ENCODE measurements around the gene CLN3.
"Not testable (repeated sequence)": the region's sequence is repeated elsewhere in the genome, so short reads cannot be mapped to it uniquely, and the experiment has no call there.

CLN3 gene

DNA sequence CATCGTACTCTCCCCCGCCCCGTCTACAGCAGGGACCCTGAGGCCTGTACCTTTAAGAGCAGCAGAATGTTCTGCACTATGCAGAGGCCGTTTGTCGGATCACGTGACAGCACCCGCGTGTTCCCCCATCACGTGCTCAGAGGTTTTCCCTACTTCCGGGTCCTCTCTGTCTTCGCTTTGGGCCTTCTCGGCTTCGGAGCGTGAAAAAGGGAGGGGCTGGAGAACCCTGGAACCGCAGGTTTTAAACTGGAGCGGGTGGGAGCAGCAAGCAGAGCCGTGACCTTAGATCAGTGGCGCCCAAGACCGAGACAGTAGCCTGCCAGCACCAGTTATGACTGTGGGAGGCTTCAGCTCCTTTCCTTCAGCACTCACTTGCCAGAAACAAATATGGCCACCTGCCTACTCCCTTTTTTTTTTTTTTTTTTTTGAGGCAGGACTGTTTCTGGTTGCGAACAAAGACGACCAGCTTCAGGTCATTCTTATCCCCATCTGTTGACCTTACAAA is at the start of gene CLN3:
Gene CLN3, minus strand, starts transcription at position 105 of the 505 bp plus-strand sequence. CDS start 315 bp downstream, outside the sequence.
- DNase-seq: peak; percentile 92

DNA sequence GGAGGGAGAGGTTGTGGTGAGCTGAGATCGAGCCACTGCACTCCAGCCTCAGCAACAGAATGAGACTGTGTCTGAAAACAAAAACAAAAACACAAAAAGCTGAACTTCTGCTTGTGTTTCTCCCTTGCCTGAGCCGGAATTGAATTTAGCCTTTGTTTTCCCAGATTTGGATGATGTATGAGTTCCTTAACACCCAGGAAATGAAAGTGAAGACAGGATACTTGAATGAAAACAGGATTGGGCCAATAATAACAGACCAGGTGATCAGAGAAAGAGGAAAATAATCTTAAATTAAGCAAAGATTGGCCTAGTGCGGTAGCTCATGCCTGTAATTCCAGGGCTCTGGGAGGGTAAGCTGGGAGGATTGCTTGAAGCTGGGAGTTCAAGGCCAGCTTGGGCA is 48.5 kb upstream of the CLN3 start:
- no peak for DNase-seq

DNA sequence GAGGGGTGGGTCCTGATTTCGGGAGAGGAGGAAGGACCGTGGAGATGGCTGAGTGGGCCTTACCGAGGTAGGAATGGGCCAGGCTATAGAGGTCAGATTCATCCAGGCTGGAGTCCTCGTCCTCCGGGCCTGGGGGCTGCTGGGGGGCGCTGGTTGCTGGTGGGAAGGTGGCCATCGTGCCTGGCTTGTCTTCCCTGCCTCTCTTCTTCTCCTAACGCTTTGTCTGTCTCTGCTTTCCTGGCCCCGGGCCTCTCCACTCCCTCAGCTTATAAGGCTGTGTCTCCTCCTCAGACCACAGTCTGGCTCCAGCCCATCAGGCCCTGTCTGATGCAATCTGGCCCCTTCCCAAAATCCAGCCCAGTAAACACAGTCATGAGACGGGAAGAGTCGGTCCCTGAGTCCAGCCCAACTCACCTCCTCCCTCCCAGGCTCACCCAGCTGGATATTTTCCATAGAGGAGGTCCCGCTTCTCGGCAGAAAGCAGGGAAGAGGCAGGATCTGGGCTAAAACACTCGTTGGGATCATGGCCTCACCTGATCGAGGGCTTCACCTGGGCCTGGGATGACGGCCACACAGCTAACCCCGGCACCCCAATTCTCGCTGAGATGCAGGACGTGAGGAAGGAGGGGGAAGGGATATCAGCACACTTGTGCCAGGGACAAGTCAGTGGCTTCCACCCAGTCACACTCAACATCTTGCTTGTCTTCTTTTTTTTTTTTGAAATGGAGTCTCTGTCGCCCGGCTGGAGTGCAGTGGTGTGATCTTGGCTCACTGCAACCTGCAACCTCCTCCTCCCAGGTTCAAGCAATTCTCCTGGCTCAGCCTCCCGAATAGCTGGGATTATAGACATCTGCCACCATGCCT is 47.1 kb upstream of the CLN3 start, which contains the start of gene NUPR1:
Gene NUPR1, minus strand, starts transcription at position 242 of the 864 bp plus-strand sequence. Its CDS starts 67 bp downstream, at position 175.
- peak; percentile 83 for DNase-seq

- no peak for DNase-seq
Observed at GRCh38 chr16:28537964-28538732, 46.3 kb upstream of the CLN3 start.

GRCh38 chr16:28537076-28537475 is 45.2 kb upstream of the CLN3 start:
- no peak for DNase-seq

- no peak for DNase-seq
Observed at GRCh38 chr16:28534542-28535373, 42.9 kb upstream of the CLN3 start.

DNA sequence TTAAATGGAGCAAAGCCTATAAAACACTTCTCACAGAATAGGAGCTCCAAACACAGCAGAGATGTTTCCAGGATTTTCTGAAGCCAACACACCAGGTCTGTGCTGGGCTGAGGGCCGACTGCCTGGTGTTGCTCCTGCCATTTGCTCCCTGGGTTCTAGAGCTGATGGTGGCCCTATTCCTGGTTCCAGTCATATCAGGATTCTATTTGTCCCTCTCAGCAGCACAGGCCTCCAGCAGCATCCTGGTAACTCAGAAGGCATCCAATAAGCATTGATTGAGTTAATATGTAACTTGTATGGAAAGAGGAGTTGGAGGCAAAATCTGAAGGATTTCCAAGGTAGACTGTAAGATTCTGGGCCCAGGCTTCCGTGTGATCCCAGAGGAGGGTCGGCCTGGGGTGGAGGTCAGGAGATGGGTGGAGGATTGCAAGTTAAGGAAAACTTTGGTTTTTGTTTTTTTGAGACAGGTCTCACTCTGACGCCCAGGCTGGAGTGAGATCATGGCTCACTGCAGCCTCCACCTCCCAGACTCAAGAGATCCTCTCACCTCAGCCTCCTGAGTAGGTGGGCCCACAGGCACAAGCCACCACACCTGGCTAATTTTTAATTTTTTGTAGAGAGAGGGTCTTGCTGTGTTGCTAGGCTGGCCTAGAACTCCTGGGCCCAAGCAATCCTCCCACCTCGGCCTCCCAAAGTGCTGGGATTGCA is 41.2 kb upstream of the CLN3 start:
- DNase-seq: no peak

GRCh38 chr16:28531777-28532744 is 40.2 kb upstream of the CLN3 start:
- DNase-seq: no peak

DNA sequence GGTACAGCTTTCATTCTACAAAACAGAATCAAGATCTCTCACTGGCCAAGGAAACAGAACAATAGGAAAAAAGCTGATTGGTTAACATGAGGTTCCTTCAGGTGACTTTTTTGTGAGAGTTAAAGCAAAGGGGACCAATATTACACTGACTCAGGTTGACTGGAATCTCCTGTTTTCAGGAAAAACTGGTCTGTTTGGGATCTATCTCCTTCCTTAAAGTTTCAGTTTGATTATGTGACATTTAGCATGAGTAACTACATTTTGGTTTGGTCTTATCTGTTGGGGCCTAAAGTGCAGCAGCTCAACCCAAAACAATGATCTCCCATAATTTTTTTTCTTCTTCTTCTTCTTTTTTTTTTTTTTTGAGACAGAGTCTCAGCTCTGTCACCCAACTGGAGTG is 37.2 kb upstream of the CLN3 start:
- no peak for DNase-seq

GRCh38 chr16:28528463-28528867 is 36.6 kb upstream of the CLN3 start:
- DNase-seq: no peak

- no peak for DNase-seq
Observed at GRCh38 chr16:28527985-28528384, 36.1 kb upstream of the CLN3 start.

DNA sequence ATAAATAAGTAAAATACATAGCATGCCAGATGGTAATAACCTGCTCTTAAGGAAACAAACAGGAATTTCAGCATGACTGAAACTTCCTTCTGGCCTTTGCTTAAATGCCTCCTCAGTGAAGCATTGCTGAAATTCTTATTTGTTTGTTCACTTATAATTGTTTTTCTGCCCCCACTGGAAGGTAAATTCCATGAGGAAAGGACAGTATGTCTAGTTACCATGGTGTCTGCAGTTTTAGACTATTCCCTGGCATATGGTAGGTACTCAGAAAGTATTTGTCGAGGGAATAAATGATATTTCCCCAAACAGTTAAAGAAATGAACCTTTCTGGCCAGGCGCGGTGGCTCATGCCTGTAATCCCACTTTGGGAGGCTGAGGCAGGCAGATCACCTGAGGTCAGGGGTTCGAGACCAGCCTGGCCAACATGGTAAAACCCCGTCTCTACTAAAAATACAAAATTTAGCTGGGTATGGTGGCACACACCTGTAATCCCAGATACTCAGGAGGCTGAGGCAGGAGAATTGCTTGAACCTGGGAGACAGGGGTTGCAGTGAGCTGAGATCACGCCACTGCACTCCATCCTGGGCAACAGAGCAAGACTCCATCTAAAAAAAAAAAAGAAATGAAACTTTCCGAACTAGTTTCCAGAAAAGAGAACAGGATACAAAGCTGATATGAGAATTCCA is 35.4 kb upstream of the CLN3 start:
- DNase-seq: not testable (repeated sequence)

DNA sequence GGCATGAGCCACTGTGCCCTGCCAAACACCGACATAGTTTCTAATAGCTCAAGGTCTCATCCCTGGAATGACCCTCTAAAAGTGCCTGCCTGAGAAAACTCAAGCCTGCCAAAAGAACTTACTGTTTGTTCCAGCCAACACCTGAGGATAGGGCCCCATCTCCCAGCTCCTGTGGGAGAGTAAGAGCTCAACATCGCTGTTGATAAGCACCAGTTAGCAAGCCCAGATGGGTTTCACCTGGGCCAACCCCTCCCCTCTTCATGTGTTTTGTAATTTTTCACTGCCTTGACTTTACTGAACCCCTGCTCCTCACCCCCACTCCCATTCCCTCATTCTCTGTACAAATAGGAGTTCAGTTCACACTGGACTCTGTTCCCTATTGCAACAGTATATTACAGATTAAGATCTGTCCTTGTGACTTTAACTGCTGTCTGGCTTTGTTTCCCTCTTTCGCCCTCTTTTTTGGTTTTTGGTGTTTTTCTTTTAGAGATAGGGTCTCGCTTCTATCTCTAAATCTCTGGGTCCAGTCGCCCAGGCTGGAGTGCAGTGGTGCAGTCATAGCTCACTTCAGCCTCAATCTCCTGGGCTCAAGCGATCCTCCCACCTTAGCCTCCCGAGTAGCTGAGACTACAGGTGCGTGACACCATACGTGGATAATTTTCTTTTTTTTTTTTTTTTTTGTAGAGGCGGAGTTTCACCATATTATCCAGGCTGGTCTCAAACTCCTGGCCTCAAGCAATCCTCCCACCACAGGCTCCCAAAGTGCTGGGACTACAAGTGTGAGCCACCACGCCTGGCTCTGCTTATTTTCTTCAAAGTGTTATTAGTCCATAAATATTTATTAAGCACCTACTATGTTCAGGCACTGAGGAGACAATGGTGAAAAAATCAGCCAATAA is 34.6 kb upstream of the CLN3 start:
- DNase-seq: no peak

DNA sequence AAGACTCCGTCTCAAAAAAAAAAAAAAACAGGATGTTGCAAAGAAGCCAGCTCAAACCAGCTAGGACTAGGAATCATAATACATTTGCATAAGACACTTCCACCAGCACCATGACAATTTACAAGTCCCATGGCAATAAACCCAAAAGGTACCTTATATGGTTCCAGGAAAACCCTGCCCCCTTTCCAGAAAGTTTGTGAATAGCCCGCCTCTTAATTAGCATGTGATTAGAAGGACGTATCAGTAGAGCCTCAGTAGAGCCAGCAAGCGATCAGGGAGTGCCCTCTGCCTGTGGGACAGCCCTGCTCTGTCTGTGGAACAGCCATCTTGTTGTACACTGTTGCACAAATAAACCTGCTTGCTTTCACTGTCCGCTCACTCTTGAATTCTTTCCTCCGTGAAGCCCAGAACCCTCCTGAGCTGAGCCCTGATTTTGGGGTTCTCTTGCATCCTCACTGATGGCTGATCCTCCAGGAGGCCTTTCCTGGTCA is 32.9 kb upstream of the CLN3 start:
- no peak for DNase-seq

DNA sequence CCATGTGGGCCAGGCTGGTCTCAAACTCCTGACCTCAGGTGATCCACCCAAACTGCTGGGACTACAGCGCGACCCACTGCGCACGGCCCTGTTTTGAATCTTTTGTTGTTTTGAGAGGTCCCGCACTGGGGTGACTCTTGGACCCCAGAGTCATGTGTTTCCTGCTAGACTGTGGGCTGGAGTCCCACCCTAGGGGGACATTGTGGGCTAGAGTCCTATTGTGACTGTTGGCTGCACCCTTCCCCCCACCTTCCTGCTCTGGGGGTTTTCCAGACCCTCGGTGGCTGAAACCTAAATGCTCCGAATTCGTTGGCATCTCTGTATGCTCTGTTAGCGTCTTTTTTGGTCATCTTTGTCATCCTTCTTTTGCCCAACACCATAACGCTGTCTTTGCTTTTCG is 30.9 kb upstream of the CLN3 start:
- no peak for DNase-seq

DNA sequence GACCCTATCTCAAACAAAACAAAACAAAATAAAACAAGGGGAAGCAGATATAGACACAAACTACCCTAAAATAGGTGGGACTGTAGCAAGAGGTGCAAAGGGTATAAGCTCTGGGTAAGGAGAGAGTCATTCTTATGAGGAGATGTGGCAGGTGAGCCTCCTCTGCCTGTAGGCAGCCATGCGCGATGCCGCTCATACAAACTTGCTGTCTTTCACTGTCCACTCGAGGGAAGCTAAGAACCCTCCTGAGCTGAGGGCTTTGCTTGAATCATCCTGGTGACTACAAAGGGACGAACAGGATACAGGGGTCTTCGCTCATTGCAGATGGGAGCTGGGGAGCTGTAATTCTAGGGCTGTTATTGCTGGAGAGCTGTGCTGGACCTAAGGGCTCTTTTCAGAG is 29.6 kb upstream of the CLN3 start:
- no peak for DNase-seq

GRCh38 chr16:28520672-28521071 is 28.8 kb upstream of the CLN3 start:
- DNase-seq: no peak

DNA sequence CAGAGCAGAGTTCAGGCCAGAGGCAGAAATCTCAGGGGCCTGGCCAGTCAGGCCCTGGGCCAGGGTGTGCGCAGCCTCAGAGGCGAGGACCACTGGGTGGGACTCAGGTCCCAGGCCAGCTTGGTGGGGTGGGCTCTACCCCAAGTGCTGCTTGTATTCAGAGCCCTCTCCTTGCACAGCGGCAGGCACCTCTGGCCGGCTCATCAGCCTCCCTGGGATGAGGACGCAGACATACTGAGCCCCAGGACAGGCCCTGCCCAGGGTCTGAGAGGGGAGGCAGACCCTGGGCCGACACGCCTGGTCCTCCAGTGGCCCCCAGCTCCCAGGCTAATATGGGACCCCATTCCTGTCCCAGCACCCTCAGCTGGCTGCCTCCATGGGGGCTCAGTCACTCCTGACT is 22.4 kb upstream of the CLN3 start:
- DNase-seq: no peak
